GM18519 (cell line): ENCODE data around the gene OR5H2.

Source experiments
- ATAC-seq: cut with Tn5 transposase; IDR thresholded peaks from one replicate; pipeline ENCODE4 v1.9.1; 2021; ENCODE audit warnings: mild to moderate bottlenecking, moderate library complexity; ENCODE audit not compliant: unreplicated experiment, low FRiP score

The OR5H2 gene

DNA sequence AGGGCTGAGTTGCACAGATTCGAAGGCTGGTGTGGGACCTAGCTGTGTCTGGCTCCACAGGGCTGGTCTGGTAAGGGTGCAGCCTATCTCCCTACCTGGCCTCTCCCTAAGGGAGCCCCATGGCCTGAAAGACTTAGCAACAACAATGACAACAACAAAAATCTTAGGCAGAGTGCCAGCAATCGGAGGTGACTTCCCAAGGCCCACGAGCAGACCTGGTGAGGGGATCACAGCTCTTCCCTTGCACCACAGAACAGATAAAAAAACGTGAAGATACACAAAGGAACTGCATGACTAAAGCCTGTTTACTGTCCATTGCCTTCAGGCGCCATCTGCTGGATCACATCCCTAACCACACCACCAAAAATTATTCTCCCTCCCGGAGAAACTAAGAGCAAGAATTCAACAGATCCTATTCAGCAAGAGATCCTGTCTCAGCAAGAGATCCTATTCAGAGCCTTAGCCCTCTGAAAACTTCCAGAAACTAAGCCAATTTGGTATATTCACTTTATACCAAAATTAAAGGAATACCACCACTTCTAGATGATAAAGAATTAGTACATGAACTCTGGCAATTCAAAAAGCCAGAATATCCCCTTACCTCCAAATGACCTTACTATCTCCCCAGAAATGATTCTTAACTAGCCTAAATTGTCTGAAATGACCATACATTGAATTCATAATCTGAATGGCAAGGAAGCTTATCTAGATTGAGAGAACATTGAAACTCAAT, 47.3 kb downstream of the OR5H2 start:
- ATAC-seq: peak; percentile 41

- no peak for ATAC-seq
Measured at GRCh38 chr3:98331329-98331728, 49.0 kb downstream of the OR5H2 start.
